ENCODE data around the gene VPS13D. TPM values are rescaled to one million over a fixed set of nuclear protein-coding genes. Genes with fewer than 3 reads are reported as not detected.

VPS13D gene
- total RNA-seq, 1 experiment from 2014 or later = 29.0 TPM

- Mint-ChIP-seq H3K27ac (no peak overlapping the region), H3K9me3 (no peaks in the 10 kb centered on the region), H3K4me1 (peaks cover 20% of the 10 kb centered on the region), H3K4me3 (no peak overlapping the region), H3K36me3 (peaks cover 4% of the 10 kb centered on the region), H3K27me3 (ENCODE audit: low read depth) (no peaks in the 10 kb centered on the region)
- DNase-seq (ENCODE audit: low spot score) (no peak), ATAC-seq (no peak; the same call in 1 of the 2 replicates)
- CTCF ChIA-PET = no interaction called here
- TF ChIP-seq TEAD4 (CRISPR knock-in tag; IDR thresholded peaks at IDR 0.05) = no peak
- no peak for TF ChIP-seq TCF7 (CRISPR knock-in tag; IDR thresholded peaks at IDR 0.05; ENCODE audit: low read depth)
- no peak for TF ChIP-seq FOXK1 (CRISPR knock-in tag; IDR thresholded peaks at IDR 0.05)
- no peak for TF ChIP-seq FOXP1 (CRISPR knock-in tag; IDR thresholded peaks at IDR 0.05; ENCODE audit: borderline replicate concordance)
- no peak for TF ChIP-seq AFF4 (CRISPR knock-in tag; IDR thresholded peaks at IDR 0.05; ENCODE audit: borderline replicate concordance)
- no peak for TF ChIP-seq MAX (CRISPR knock-in tag; IDR thresholded peaks at IDR 0.05)
- no peak for TF ChIP-seq AR (CRISPR knock-in tag; IDR thresholded peaks at IDR 0.05)
- TF ChIP-seq NFATC4 (CRISPR knock-in tag; IDR thresholded peaks at IDR 0.05) = no peak
- TF ChIP-seq GTF2I (CRISPR knock-in tag; conservative IDR thresholded peaks at IDR 0.05) = no peak
- TF ChIP-seq KAT7 (CRISPR knock-in tag; IDR thresholded peaks at IDR 0.05; ENCODE audit: borderline replicate concordance) = no peak
- TF ChIP-seq CTCF (IDR thresholded peaks at IDR 0.05) = no peak
- POLR2A ChIA-PET = no interaction called here
Measured at GRCh38 chr1:12480748-12481362, 251.0 kb downstream of the VPS13D start.

GRCh38 chr1:12481928-12482327 lies 252.1 kb downstream of the VPS13D start:
- ChIA-PET CTCF (no interaction called here), POLR2A (no interaction called here)
- Mint-ChIP-seq H3K4me1 (peaks cover 31% of the 10 kb centered on the region), H3K36me3 (peaks cover 4% of the 10 kb centered on the region), H3K27ac (no peak overlapping the region), H3K9me3 (no peaks in the 10 kb centered on the region), H3K4me3 (no peak overlapping the region), H3K27me3 (ENCODE audit: low read depth) (no peaks in the 10 kb centered on the region)
- DNase-seq (ENCODE audit: low spot score) = no peak
- ATAC-seq = no peak
- TF ChIP-seq ATF3 (CRISPR knock-in tag; conservative IDR thresholded peaks at IDR 0.05) (no peak), ZBTB43 (CRISPR knock-in tag; IDR thresholded peaks at IDR 0.05) (no peak), CTCF (IDR thresholded peaks at IDR 0.05) (no peak), CREB1 (CRISPR knock-in tag; IDR thresholded peaks at IDR 0.05) (no peak), RORB (CRISPR knock-in tag; IDR thresholded peaks at IDR 0.05) (no peak), NR3C1 (CRISPR knock-in tag; conservative IDR thresholded peaks at IDR 0.05; ENCODE audit: low read depth) (no peak), SMAD4 (CRISPR knock-in tag; IDR thresholded peaks at IDR 0.05) (no peak), TEAD1 (CRISPR knock-in tag; IDR thresholded peaks at IDR 0.05) (no peak), USF2 (CRISPR knock-in tag; IDR thresholded peaks at IDR 0.05) (no peak), USF1 (CRISPR knock-in tag; IDR thresholded peaks at IDR 0.05) (no peak), TCF7 (CRISPR knock-in tag; IDR thresholded peaks at IDR 0.05; ENCODE audit: low read depth) (no peak), RELA (CRISPR knock-in tag; IDR thresholded peaks at IDR 0.05; ENCODE audit: borderline replicate concordance) (no peak)

All from WTC11 (cell line).